GM12892 (cell line): ENCODE measurements around the gene FCHO2.

ENCODE experiments used
- POLR2A ChIP-seq: IDR thresholded peaks from 2 replicates; pipeline ENCODE4 v1.6.1; 2011; ENCODE audit warnings: low read depth, low read length, control low read depth
- TAF1 ChIP-seq: IDR thresholded peaks from 2 replicates; pipeline ENCODE4 v1.6.1; 2011; ENCODE audit warnings: low read depth, mild to moderate bottlenecking, control low read depth, low read length, borderline replicate concordance

- TF ChIP-seq POLR2A = no peak
- TF ChIP-seq TAF1 = no peak
These were observed 18.9 kb upstream of the FCHO2 start for GRCh38 chr5:72936893-72937292.
